HG02981 (cell line): ENCODE measurements around the gene TMEM63C.
"Not testable (repeated sequence)": the region's sequence is repeated elsewhere in the genome, so short reads cannot be mapped to it uniquely, and the experiment has no call there.

Experiments
- ATAC-seq: cut with Tn5 transposase; IDR thresholded peaks from one replicate; pipeline ENCODE4 v1.9.1; 2021; ENCODE audit warnings: mild to moderate bottlenecking, moderate library complexity; ENCODE audit not compliant: unreplicated experiment

TMEM63C gene

GRCh38 chr14:77275601-77276017 lies 94.0 kb downstream of the TMEM63C start:
- no peak for ATAC-seq

GRCh38 chr14:77276295-77276935 lies 94.8 kb downstream of the TMEM63C start:
- no peak for ATAC-seq

- ATAC-seq: no peak
Observed at GRCh38 chr14:77276959-77277358, 95.4 kb downstream of the TMEM63C start.

- ATAC-seq: no peak
Observed at GRCh38 chr14:77278461-77279230, 97.0 kb downstream of the TMEM63C start.

- no peak for ATAC-seq
Observed at GRCh38 chr14:77279719-77280118, 98.1 kb downstream of the TMEM63C start.

- ATAC-seq: not testable (repeated sequence)
Observed at GRCh38 chr14:77280921-77281320, 99.3 kb downstream of the TMEM63C start.

GRCh38 chr14:77281852-77282410 lies 100.3 kb downstream of the TMEM63C start:
- no peak for ATAC-seq

GRCh38 chr14:77284066-77284465 lies 102.5 kb downstream of the TMEM63C start:
- no peak for ATAC-seq

- ATAC-seq: no peak
Observed at GRCh38 chr14:77284466-77284865, 102.9 kb downstream of the TMEM63C start.

GRCh38 chr14:77286576-77286975 lies 105.0 kb downstream of the TMEM63C start:
- no peak for ATAC-seq

- ATAC-seq: no peak
Observed at GRCh38 chr14:77290705-77291104, 109.1 kb downstream of the TMEM63C start.

GRCh38 chr14:77296155-77296554 lies 114.6 kb downstream of the TMEM63C start:
- no peak for ATAC-seq

GRCh38 chr14:77296906-77297305 lies 115.3 kb downstream of the TMEM63C start:
- no peak for ATAC-seq

GRCh38 chr14:77299771-77300170 lies 118.2 kb downstream of the TMEM63C start:
- ATAC-seq: no peak

- no peak for ATAC-seq
Observed at GRCh38 chr14:77301103-77301502, 119.5 kb downstream of the TMEM63C start.

GRCh38 chr14:77302926-77303325 lies 121.3 kb downstream of the TMEM63C start:
- no peak for ATAC-seq

GRCh38 chr14:77303417-77304156 lies 122.0 kb downstream of the TMEM63C start:
- ATAC-seq: peak; percentile 73

GRCh38 chr14:77305696-77306095 lies 124.1 kb downstream of the TMEM63C start:
- ATAC-seq: no peak

GRCh38 chr14:77306416-77306815 lies 124.8 kb downstream of the TMEM63C start:
- no peak for ATAC-seq

- ATAC-seq: no peak
Observed at GRCh38 chr14:77306851-77307496, 125.4 kb downstream of the TMEM63C start.
